Measurements from ENCODE around the gene COL12A1. TPM values are rescaled to one million over a fixed set of nuclear protein-coding genes. Genes with fewer than 3 reads are reported as not detected.

Gene COL12A1
- total and polyA plus RNA-seq, 10 of the 15 experiments (the other 5 are each of a cell fraction or from before 2014, with no cell fraction given): under 0.01 to 0.69 (median 0.11) TPM; not detected in 6

DNA sequence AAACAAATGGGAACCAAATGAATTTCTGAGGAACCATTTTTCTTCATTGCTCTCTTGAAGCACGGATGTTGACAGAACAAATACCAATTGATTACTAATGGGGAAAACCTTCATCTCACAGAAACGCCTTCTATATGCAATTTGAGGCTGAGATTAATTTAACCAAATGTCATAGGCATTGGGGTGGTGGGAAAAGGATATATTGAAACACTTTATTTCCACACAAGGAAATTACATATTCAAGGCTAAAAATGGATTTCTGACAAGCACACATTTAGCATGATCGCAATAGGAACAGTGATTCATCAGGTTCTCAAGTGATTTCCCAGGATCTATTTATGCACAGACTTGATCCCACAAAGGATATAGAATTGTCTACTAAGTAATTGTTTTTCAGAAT, 88.9 kb downstream of the COL12A1 start:
- no peak for FAIRE-seq
- Histone ChIP-seq H4K20me1 (ENCODE audit: control insufficient read depth, insufficient read depth) (no peaks in the 10 kb centered on the region), H2AFZ (ENCODE audit: control insufficient read depth, low read depth, low read length) (no peak overlapping the region), H3K27me3 (replicated peaks in 1 of 2; ENCODE audit: control insufficient read depth in 2 of 2, insufficient read depth in 2 of 2, low read length in 1 of 2) (no peaks in the 10 kb centered on the region; a peak in 1 of 4 replicates), H3K4me1 (ENCODE audit: control insufficient read depth, insufficient read depth, low read length) (no peaks in the 10 kb centered on the region), H3K36me3 (ENCODE audit: control insufficient read depth in 2 of 2, insufficient read depth in 2 of 2, low read length in 1 of 2) (no peaks in the 10 kb centered on the region), H3K4me2 (ENCODE audit: control insufficient read depth, insufficient read depth) (no peak overlapping the region), H3K9me3 (replicated peaks; ENCODE audit: control insufficient read depth, insufficient read depth, low read length) (no peaks in the 10 kb centered on the region), H3K4me3 (no peak overlapping the region), H3K27ac (ENCODE audit: control insufficient read depth, insufficient read depth) (no peak overlapping the region), H3K79me2 (ENCODE audit: control insufficient read depth, insufficient read depth, low read length) (no peaks in the 10 kb centered on the region), H3K9ac (ENCODE audit: control insufficient read depth, insufficient read depth, low read length) (no peak overlapping the region)
- intact Hi-C loops (cut with micrococcal nuclease; ENCODE audit: unreplicated experiment): no loop called here
- ChIA-PET CTCF (no interaction called here), RAD21 (ENCODE audit: unreplicated experiment) (no interaction called here), SMC1A (ENCODE audit: uncharacterized antibody, unreplicated experiment) (no interaction called here), POLR2A (no interaction called here)
- WGBS (ENCODE audit: insufficient coverage, insufficient replicate concordance, low lambda C conversion rate, missing lambda C conversion rate): 28% methylated on average over 3 of the region's 3 CpGs
- DNase-seq (ENCODE audit: low read depth, low spot score): no peak
- no peak for ATAC-seq
- no peak for TF ChIP-seq NFXL1 (IDR thresholded peaks at IDR 0.05; ENCODE audit: borderline replicate concordance)
- no peak for TF ChIP-seq ZSCAN29 (IDR thresholded peaks at IDR 0.05)
- no peak for TF ChIP-seq RCOR1 (conservative IDR thresholded peaks at IDR 0.05; ENCODE audit: low read depth, low read length)
- TF ChIP-seq SREBF1 (IDR thresholded peaks at IDR 0.05; ENCODE audit: low read length): no peak
- TF ChIP-seq EGR1 (IDR thresholded peaks at IDR 0.05; ENCODE audit: borderline replicate concordance in 1 of 2, low read depth in 2 of 2, low read length in 2 of 2): no peak
- TF ChIP-seq TCF12 (IDR thresholded peaks at IDR 0.05; ENCODE audit: low read depth, low read length): no peak
- no peak for TF ChIP-seq MTA2 (IDR thresholded peaks at IDR 0.05; ENCODE audit: low read depth)
- TF ChIP-seq PML (IDR thresholded peaks at IDR 0.05; ENCODE audit: low read length): no peak
- TF ChIP-seq, protein P1, sequence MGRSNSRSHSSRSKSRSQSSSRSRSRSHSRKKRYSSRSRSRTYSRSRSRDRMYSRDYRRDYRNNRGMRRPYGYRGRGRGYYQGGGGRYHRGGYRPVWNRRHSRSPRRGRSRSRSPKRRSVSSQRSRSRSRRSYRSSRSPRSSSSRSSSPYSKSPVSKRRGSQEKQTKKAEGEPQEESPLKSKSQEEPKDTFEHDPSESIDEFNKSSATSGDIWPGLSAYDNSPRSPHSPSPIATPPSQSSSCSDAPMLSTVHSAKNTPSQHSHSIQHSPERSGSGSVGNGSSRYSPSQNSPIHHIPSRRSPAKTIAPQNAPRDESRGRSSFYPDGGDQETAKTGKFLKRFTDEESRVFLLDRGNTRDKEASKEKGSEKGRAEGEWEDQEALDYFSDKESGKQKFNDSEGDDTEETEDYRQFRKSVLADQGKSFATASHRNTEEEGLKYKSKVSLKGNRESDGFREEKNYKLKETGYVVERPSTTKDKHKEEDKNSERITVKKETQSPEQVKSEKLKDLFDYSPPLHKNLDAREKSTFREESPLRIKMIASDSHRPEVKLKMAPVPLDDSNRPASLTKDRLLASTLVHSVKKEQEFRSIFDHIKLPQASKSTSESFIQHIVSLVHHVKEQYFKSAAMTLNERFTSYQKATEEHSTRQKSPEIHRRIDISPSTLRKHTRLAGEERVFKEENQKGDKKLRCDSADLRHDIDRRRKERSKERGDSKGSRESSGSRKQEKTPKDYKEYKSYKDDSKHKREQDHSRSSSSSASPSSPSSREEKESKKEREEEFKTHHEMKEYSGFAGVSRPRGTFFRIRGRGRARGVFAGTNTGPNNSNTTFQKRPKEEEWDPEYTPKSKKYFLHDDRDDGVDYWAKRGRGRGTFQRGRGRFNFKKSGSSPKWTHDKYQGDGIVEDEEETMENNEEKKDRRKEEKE (IDR thresholded peaks at IDR 0.05): no peak
- TF ChIP-seq EP300 (IDR thresholded peaks at IDR 0.05; ENCODE audit: borderline replicate concordance in 1 of 2, control insufficient read depth in 1 of 2, low read depth in 2 of 2, low read length in 2 of 2): no peak
- TF ChIP-seq IKZF1 (conservative IDR thresholded peaks at IDR 0.05): no peak
- TF ChIP-seq STAT1 (conservative IDR thresholded peaks at IDR 0.05): no peak
- no TSS peak for BruUV-seq (replicated peaks)
- in situ Hi-C loops (cut with MboI): no loop called here
